ENCODE measurements around the gene MAP2K7.
"Not testable (repeated sequence)": the region's sequence is repeated elsewhere in the genome, so short reads cannot be mapped to it uniquely, and the experiment has no call there.

MAP2K7 gene

GRCh38 chr19:7914598-7915045 lies 10.9 kb downstream of the MAP2K7 start, which contains the start of gene TGFBR3L:
Gene TGFBR3L, plus strand, starts transcription at chr19:7914830.
- Histone ChIP-seq H3K27me3 (ENCODE audit: control insufficient read depth in 1 of 2, insufficient read depth in 2 of 2, low read length in 2 of 2) (peaks cover 25 to 27% of the 10 kb centered on the region in 2 donors), H3K27ac (ENCODE audit: low read depth, low read length) (no peak within 1 kb of the TSS), H3K9ac (ENCODE audit: low read depth in 1 of 2, low read length in 2 of 2) (no peak within 1 kb of the TSS), H3K4me1 (ENCODE audit: control insufficient read depth in 1 of 2, insufficient read depth in 2 of 2, low read length in 2 of 2) (peaks cover 13 to 24% of the 10 kb centered on the region in 2 donors), H3K9me3 (ENCODE audit: control insufficient read depth in 1 of 2, low read length in 2 of 2) (no peaks in the 10 kb centered on the region), H3K4me3 (ENCODE audit: low read depth in 1 of 2, low read length in 2 of 2) (no peak within 1 kb of the TSS), H3K36me3 (ENCODE audit: control insufficient read depth in 1 of 2, insufficient read depth in 2 of 2, low read length in 2 of 2) (peaks cover 9 to 31% of the 10 kb centered on the region in 2 donors)

GRCh38 chr19:7915250-7916102 lies 11.8 kb downstream of the MAP2K7 start:
- Histone ChIP-seq H3K27ac (ENCODE audit: low read depth, low read length) (no peak overlapping the region), H3K9me3 (ENCODE audit: control insufficient read depth in 1 of 2, low read length in 2 of 2) (no peaks in the 10 kb centered on the region), H3K36me3 (ENCODE audit: control insufficient read depth in 1 of 2, insufficient read depth in 2 of 2, low read length in 2 of 2) (peaks cover 8 to 23% of the 10 kb centered on the region in 2 donors), H3K4me1 (ENCODE audit: control insufficient read depth in 1 of 2, insufficient read depth in 2 of 2, low read length in 2 of 2) (peaks cover 16 to 27% of the 10 kb centered on the region in 2 donors), H3K27me3 (ENCODE audit: control insufficient read depth in 1 of 2, insufficient read depth in 2 of 2, low read length in 2 of 2) (peaks cover 25 to 27% of the 10 kb centered on the region in 2 donors), H3K9ac (ENCODE audit: low read depth in 1 of 2, low read length in 2 of 2) (no peak overlapping the region), H3K4me3 (ENCODE audit: low read depth in 1 of 2, low read length in 2 of 2) (no peak overlapping the region)

DNA sequence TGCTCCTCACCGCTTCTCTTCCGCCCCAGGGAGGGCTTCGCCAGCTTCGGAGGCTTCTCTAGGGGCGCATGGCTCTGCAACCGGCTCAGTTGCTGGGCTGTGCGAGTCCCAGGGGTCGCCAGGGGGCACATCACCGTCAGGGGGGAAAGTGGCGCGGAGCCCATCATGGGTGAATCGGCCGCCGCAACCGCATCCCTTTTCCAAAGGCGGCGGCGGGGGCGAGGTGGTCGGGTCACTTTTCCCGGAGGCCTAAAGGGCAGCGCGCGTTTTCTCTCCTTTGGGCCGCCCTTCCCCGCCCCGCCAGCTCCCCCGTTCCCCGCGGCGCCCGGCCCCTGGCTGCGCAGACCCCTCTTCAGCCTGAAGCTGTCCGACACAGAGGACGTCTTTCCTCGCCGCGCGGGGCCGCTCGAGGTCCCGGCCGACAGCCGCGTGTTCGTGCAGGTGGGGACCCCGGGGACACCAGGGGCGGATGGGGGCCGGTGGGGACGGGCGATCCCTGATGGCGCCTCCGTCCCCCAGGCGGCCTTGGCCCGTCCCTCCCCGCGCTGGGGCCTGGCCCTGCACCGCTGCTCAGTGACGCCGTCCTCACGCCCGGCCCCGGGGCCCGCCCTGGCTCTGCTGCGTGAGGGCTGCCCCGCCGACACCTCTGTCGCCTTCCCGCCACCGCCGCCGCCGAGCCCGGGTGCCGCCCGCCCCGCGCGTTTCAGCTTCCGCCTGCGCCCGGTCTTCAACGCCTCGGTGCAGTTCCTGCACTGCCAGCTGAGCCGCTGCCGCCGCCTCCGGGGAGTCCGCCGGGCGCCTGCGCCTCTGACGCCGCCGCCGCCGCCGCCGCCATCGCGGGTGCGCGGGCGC lies 12.7 kb downstream of the MAP2K7 start:
- Histone ChIP-seq H3K27ac (ENCODE audit: low read depth, low read length) (no peak overlapping the region), H3K9ac (ENCODE audit: low read depth in 1 of 2, low read length in 2 of 2) (no peak overlapping the region), H3K9me3 (ENCODE audit: control insufficient read depth in 1 of 2, low read length in 2 of 2) (no peaks in the 10 kb centered on the region), H3K4me3 (ENCODE audit: low read depth in 1 of 2, low read length in 2 of 2) (peak overlapping the region in 1 of 2 donors; percentile 8), H3K36me3 (ENCODE audit: control insufficient read depth in 1 of 2, insufficient read depth in 2 of 2, low read length in 2 of 2) (peaks cover 2 to 15% of the 10 kb centered on the region in 2 donors), H3K27me3 (ENCODE audit: control insufficient read depth in 1 of 2, insufficient read depth in 2 of 2, low read length in 2 of 2) (peaks cover 25 to 27% of the 10 kb centered on the region in 2 donors), H3K4me1 (ENCODE audit: control insufficient read depth in 1 of 2, insufficient read depth in 2 of 2, low read length in 2 of 2) (peaks cover 21 to 32% of the 10 kb centered on the region in 2 donors)

DNA sequence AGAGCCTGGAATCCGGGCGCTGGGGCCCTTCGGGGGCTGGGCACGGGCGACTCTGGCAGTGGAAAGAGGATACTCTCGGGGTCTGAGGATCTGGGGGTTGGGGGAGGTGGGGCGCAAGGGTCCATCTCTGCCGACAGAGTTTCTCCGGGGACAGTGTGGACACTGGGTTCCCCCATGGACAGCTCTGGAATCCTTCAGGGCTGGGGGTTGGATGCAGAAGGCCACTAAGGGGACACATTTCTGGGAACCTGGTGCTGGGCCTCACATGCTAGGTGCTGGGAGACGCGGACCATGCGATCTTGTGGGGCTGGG lies 13.2 kb downstream of the MAP2K7 start:
- Histone ChIP-seq H3K4me3 (ENCODE audit: low read depth in 1 of 2, low read length in 2 of 2) (peak overlapping the region in 1 of 2 donors; percentile 50), H3K27me3 (ENCODE audit: control insufficient read depth in 1 of 2, insufficient read depth in 2 of 2, low read length in 2 of 2) (peaks cover 25 to 27% of the 10 kb centered on the region in 2 donors), H3K4me1 (ENCODE audit: control insufficient read depth in 1 of 2, insufficient read depth in 2 of 2, low read length in 2 of 2) (peaks cover 27 to 38% of the 10 kb centered on the region in 2 donors), H3K36me3 (ENCODE audit: control insufficient read depth in 1 of 2, insufficient read depth in 2 of 2, low read length in 2 of 2) (peaks cover 2 to 11% of the 10 kb centered on the region in 2 donors), H3K9me3 (ENCODE audit: control insufficient read depth in 1 of 2, low read length in 2 of 2) (no peaks in the 10 kb centered on the region), H3K9ac (ENCODE audit: low read depth in 1 of 2, low read length in 2 of 2) (no peak overlapping the region), H3K27ac (ENCODE audit: low read depth, low read length) (no peak overlapping the region)

- Histone ChIP-seq H3K9me3 (ENCODE audit: control insufficient read depth in 1 of 2, low read length in 2 of 2) (no peaks in the 10 kb centered on the region), H3K4me3 (ENCODE audit: low read depth in 1 of 2, low read length in 2 of 2) (peak overlapping the region; percentile 15 to 50), H3K4me1 (ENCODE audit: control insufficient read depth in 1 of 2, insufficient read depth in 2 of 2, low read length in 2 of 2) (peaks cover 27 to 42% of the 10 kb centered on the region in 2 donors), H3K27ac (ENCODE audit: low read depth, low read length) (no peak overlapping the region), H3K36me3 (ENCODE audit: control insufficient read depth in 1 of 2, insufficient read depth in 2 of 2, low read length in 2 of 2) (peaks cover 7 to 12% of the 10 kb centered on the region in 2 donors), H3K9ac (ENCODE audit: low read depth in 1 of 2, low read length in 2 of 2) (peak overlapping the region in 1 of 2 donors; percentile 38), H3K27me3 (ENCODE audit: control insufficient read depth in 1 of 2, insufficient read depth in 2 of 2, low read length in 2 of 2) (peaks cover 25 to 27% of the 10 kb centered on the region in 2 donors)
These were observed 13.8 kb downstream of the MAP2K7 start for GRCh38 chr19:7917267-7918061.

DNA sequence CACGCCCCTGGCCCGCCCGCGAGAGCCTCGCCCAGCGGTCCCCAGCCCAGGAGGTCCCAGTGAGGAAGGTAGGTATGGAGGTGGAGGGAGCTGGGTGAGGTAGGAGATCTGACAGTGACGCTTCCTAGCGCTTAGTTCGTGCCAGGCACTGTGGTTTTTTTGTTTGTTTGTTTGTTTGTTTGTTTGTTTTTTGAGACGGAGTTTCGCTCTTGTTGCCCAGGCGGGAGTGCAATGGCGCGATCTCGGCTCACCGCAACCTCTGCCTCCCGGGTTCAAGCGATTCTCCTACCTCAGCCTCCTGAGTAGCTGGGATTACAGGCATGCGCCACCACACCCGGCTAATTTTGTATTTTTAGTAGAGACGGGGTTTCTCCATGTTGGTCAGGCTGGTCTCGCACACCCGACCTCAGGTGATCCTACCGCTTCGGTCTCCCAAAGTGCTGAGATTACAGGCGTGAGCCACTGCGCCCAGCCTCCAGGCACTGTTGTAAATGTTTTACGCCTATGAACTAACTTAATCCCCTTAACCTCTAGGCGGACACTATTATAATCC lies 14.5 kb downstream of the MAP2K7 start:
- H3K27ac ChIP-seq (ENCODE audit: low read depth, low read length); H3K9me3 ChIP-seq (ENCODE audit: control insufficient read depth in 1 of 2, low read length in 2 of 2); H3K9ac ChIP-seq (ENCODE audit: low read depth in 1 of 2, low read length in 2 of 2): not testable (repeated sequence)
- Histone ChIP-seq H3K36me3 (ENCODE audit: control insufficient read depth in 1 of 2, insufficient read depth in 2 of 2, low read length in 2 of 2) (peaks cover 9 to 11% of the 10 kb centered on the region in 2 donors), H3K4me3 (ENCODE audit: low read depth in 1 of 2, low read length in 2 of 2) (peak overlapping the region; percentile 66 to 75), H3K4me1 (ENCODE audit: control insufficient read depth in 1 of 2, insufficient read depth in 2 of 2, low read length in 2 of 2) (peaks cover 27 to 42% of the 10 kb centered on the region in 2 donors), H3K27me3 (ENCODE audit: control insufficient read depth in 1 of 2, insufficient read depth in 2 of 2, low read length in 2 of 2) (peaks cover 25 to 27% of the 10 kb centered on the region in 2 donors)

DNA sequence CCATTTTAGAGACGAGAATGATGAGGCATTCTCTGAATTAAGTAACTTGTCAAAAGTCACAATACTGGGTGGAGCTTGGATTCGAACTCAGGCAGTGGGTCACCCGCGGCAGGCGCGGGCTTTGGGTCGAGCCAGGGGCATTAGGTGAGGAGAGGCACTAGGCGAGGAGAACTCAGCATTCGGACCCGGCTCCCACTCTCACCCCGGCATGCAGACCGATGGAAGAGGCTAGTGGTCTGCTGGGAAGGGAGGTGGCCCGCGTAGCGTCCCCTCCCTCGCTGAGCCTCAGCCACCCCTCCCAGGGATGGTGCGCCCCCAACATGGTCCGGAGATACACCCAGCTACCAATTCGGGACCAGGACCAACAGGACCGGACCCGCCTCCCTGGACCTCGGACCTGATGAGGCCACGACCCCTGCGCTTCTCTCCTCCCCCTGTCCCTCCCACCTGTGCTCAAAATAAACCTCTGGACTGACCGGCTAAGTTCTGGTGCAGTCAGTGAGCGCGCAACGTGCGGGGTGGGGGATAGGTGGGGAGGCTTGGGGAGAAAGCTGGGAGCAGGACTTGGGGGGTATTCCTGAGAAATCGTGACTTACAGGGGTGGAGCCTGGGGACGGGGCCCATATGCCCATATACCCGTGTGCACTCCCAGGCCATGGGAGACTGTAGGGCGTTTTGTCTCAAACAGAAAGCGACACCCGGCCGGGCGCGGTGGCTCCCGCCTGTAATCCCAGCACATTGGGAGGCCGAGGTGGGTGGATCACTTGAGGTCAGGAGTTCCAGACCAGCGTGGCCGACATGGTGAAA lies 15.1 kb downstream of the MAP2K7 start:
- Histone ChIP-seq H3K27me3 (ENCODE audit: control insufficient read depth in 1 of 2, insufficient read depth in 2 of 2, low read length in 2 of 2) (peaks cover 25 to 27% of the 10 kb centered on the region in 2 donors), H3K4me1 (ENCODE audit: control insufficient read depth in 1 of 2, insufficient read depth in 2 of 2, low read length in 2 of 2) (peaks cover 27 to 42% of the 10 kb centered on the region in 2 donors), H3K9ac (ENCODE audit: low read depth in 1 of 2, low read length in 2 of 2) (peak overlapping the region; percentile 44 to 62), H3K9me3 (ENCODE audit: control insufficient read depth in 1 of 2, low read length in 2 of 2) (no peaks in the 10 kb centered on the region), H3K4me3 (ENCODE audit: low read depth in 1 of 2, low read length in 2 of 2) (peak overlapping the region; percentile 66 to 75), H3K27ac (ENCODE audit: low read depth, low read length) (no peak overlapping the region), H3K36me3 (ENCODE audit: control insufficient read depth in 1 of 2, insufficient read depth in 2 of 2, low read length in 2 of 2) (peaks cover 9 to 11% of the 10 kb centered on the region in 2 donors)

DNA sequence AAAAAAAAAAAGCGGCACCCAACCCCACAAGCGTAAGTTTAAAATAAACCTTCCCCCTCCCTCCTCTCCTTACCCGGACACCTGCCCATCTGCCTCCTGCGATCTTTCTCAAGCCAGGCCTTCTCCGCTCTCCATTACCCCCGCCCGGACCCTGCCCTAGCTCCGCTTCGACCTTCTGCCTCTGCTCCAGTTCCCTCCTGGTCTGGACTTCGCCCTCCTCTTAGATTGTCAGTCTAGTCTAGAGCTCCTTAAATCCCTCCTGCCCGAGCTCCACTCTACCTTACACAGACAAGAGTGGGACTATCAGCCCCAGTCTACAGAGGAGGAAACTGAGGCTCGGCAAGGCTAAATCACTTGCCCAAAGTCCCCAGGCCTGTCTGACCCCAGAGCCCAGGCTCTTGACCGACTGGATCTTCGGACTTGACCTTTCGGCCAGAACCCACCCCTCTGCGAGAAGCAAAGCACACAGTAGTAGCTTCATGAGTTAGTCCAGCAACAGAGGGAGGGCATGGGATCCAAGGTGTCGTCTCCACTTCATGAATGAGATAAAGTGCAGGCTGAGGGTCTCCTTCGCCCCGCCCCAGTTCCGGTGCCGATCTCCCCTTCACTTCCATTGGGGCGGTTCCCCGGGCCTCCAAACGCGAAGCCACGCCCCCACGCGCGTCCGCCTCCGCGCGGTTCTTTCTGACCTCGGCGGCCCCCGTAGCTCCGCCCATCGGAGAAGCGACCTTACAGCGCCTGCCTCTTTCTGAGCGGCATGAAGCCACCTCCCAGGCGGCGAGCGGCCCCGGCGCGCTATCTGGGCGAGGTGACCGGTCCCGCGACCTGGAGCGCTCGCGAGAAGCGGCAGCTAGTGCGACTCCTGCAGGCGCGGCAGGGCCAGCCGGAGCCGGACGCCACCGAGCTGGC lies 16.2 kb downstream of the MAP2K7 start, which contains the start of gene SNAPC2:
Gene SNAPC2, plus strand, starts transcription at position 729 of the 909 bp plus-strand sequence. Its CDS starts 29 bp downstream, at position 758.
- H3K9ac ChIP-seq (ENCODE audit: low read depth in 1 of 2, low read length in 2 of 2): peak within 1 kb of the TSS; percentile 65 to 76
- H3K4me1 ChIP-seq (ENCODE audit: control insufficient read depth in 1 of 2, insufficient read depth in 2 of 2, low read length in 2 of 2): peaks cover 27 to 42% of the 10 kb centered on the region in 2 donors

More for the DNA sequence above, 16.2 kb downstream of the MAP2K7 start, which contains the start of gene SNAPC2:
- Histone ChIP-seq H3K27me3 (ENCODE audit: control insufficient read depth in 1 of 2, insufficient read depth in 2 of 2, low read length in 2 of 2) (peaks cover 25 to 27% of the 10 kb centered on the region in 2 donors), H3K4me3 (ENCODE audit: low read depth in 1 of 2, low read length in 2 of 2) (peak within 1 kb of the TSS; percentile 82 to 84), H3K27ac (ENCODE audit: low read depth, low read length) (peak within 1 kb of the TSS; percentile 83), H3K36me3 (ENCODE audit: control insufficient read depth in 1 of 2, insufficient read depth in 2 of 2, low read length in 2 of 2) (peaks cover 9 to 11% of the 10 kb centered on the region in 2 donors), H3K9me3 (ENCODE audit: control insufficient read depth in 1 of 2, low read length in 2 of 2) (no peaks in the 10 kb centered on the region)

All from duodenal mucosa (tissue), 2 donors.